Endothelial cell of umbilical vein (primary cell): ENCODE results near the gene HMG20A. TPM values are rescaled to one million over a fixed set of nuclear protein-coding genes. Genes with fewer than 3 reads are reported as not detected.

Source experiments
- BruUV-seq: library from RNA; stranded (reverse); fragments of 400-500 nt; replicated peaks from 2 replicates; lab custom pipeline; 2021; lab: Mats Ljungman, UMichigan
- CTCF ChIA-PET: fragments of 300-600, 350-600 bp; sonication (Branson Sonifier 250); formaldehyde crosslinking; loops from one replicate; lab custom pipeline; 2021; ENCODE audit warnings: antibody characterized with exemption, inconsistent platforms; lab: Charles Lee
- POLR2A ChIA-PET: fragments of 300-600, 350-600 bp; sonication (Branson Sonifier 250); formaldehyde crosslinking; loops from one replicate; lab custom pipeline; 2021; ENCODE audit warnings: antibody characterized with exemption, inconsistent platforms; lab: Charles Lee
- DNase-seq: peaks from one replicate; pipeline ENCODE4 v3.0.0-alpha.2; 2011; ENCODE audit warnings: low read depth, low spot score
- FAIRE-seq: peaks from 2 replicates; lab custom pipeline; 2011; peaks lifted over from hg19 to GRCh38; lab: Jason Lieb, UNC
- H2AFZ ChIP-seq: 2 replicates; pipeline ENCODE4 v1.6.0; 2012; ENCODE audit warnings: low read depth, low read length, control low read depth, inconsistent platforms
- H3K27ac ChIP-seq: 2 replicates; pipeline ENCODE4 v1.5.1; 2011; ENCODE audit warnings: low read depth, mild to moderate bottlenecking, control low read depth, low read length, moderate library complexity; ENCODE audit not compliant: insufficient read depth
- H3K27me3 ChIP-seq, 2 experiments: 2 replicates each; pipeline versions ENCODE4 v1.6.0 to v1.6.1; 2011; ENCODE audit warnings: low read length in 2 of 2, mixed read lengths in 1 of 2; ENCODE audit not compliant: control insufficient read depth in 2 of 2, insufficient read depth in 2 of 2
- H3K36me3 ChIP-seq, 2 experiments: 2 replicates in 1 of 2; 3 replicates in 1 of 2; pipeline ENCODE4 v1.5.1; 2011; ENCODE audit warnings: low read length in 2 of 2, mild to moderate bottlenecking in 1 of 2, moderate library complexity in 1 of 2; ENCODE audit not compliant: control insufficient read depth in 2 of 2, insufficient read depth in 2 of 2; ENCODE audit errors: extremely low read depth in 1 of 2
- H3K4me1 ChIP-seq: 3 replicates; pipeline ENCODE4 v1.5.1; 2011; ENCODE audit warnings: mild to moderate bottlenecking, low read length; ENCODE audit not compliant: control insufficient read depth, insufficient read depth; ENCODE audit errors: extremely low read depth
- H3K4me2 ChIP-seq: 2 replicates; pipeline ENCODE4 v1.6.1; 2011; ENCODE audit warnings: low read length, control low read depth, mixed read lengths; ENCODE audit not compliant: insufficient read depth
- H3K4me3 ChIP-seq, 3 experiments: fragments of 200-600 bp in 1 of 3; sonication (generic), shearing (Covaris generic) in 1 of 3; replicated peaks in 1 of 3; 2 replicates each; pipeline ENCODE4 v1.5.1; 2011 to 2016; ENCODE audit warnings: control low read depth in 3 of 3, low read length in 3 of 3, mild to moderate bottlenecking in 2 of 3, inconsistent platforms in 1 of 3, low read depth in 1 of 3, moderate library complexity in 1 of 3; ENCODE audit not compliant: insufficient read depth in 1 of 3
- H3K79me2 ChIP-seq: 2 replicates; pipeline ENCODE4 v1.6.0; 2012; ENCODE audit warnings: low read length, inconsistent platforms; ENCODE audit not compliant: control insufficient read depth, insufficient read depth
- H3K9ac ChIP-seq: replicated peaks from 2 replicates; pipeline ENCODE3; 2011; ENCODE audit warnings: low read length, control low read depth; ENCODE audit not compliant: insufficient read depth; ENCODE audit errors: extremely low read depth
- H3K9me1 ChIP-seq: replicated peaks from 3 replicates; pipeline ENCODE4 v1.6.0; 2011; ENCODE audit warnings: mild to moderate bottlenecking, low read length; ENCODE audit not compliant: control insufficient read depth, insufficient read depth; ENCODE audit errors: extremely low read depth
- H3K9me3 ChIP-seq: replicated peaks from 2 replicates; pipeline ENCODE4 v1.5.1; 2012; ENCODE audit warnings: low read length, inconsistent platforms; ENCODE audit not compliant: control insufficient read depth, insufficient read depth
- H4K20me1 ChIP-seq: replicated peaks from 2 replicates; pipeline ENCODE3; 2011; ENCODE audit warnings: mild to moderate bottlenecking, low read length; ENCODE audit not compliant: control insufficient read depth, insufficient read depth; ENCODE audit errors: extremely low read depth
- EZH2 ChIP-seq: IDR thresholded peaks from 2 replicates; pipeline ENCODE4 v1.6.1; 2012; ENCODE audit warnings: borderline replicate concordance, low read depth, mild to moderate bottlenecking, moderate library complexity, low read length, inconsistent platforms; ENCODE audit not compliant: severe bottlenecking
- FOS ChIP-seq: IDR thresholded peaks from 2 replicates; pipeline ENCODE4 v1.6.1; 2011; ENCODE audit warnings: mild to moderate bottlenecking, low read length, moderate library complexity, borderline replicate concordance; ENCODE audit not compliant: insufficient read depth
- GATA2 ChIP-seq: IDR thresholded peaks from 2 replicates; pipeline ENCODE4 v1.7.0; 2011; ENCODE audit warnings: low read depth, mild to moderate bottlenecking, moderate library complexity, mixed read lengths, low read length; ENCODE audit not compliant: insufficient read length, insufficient read depth
- JUN ChIP-seq: IDR thresholded peaks from 2 replicates; pipeline ENCODE4 v1.6.1; 2011; ENCODE audit warnings: borderline replicate concordance, low read depth; ENCODE audit not compliant: insufficient read length, insufficient read depth
- MYC ChIP-seq: IDR thresholded peaks from one replicate; pipeline ENCODE4 v1.6.1; 2011; ENCODE audit warnings: mild to moderate bottlenecking, low read depth, low read length
- POLR2A ChIP-seq: IDR thresholded peaks from 2 replicates; pipeline ENCODE4 v1.6.1; 2012; ENCODE audit warnings: low read depth, mild to moderate bottlenecking, control low read depth, low read length
- POLR2AphosphoS5 ChIP-seq: IDR thresholded peaks from 2 replicates; pipeline ENCODE4 v1.6.1; 2012; ENCODE audit warnings: low read depth, mild to moderate bottlenecking, control low read depth, low read length, moderate library complexity; ENCODE audit not compliant: insufficient read depth
- dilution Hi-C: fragments of 300-500 bp; cut with MboI; formaldehyde crosslinking; loops from one replicate; pipeline ENCODE4 v1.15.0; 2019; ENCODE audit warnings: low sequenced_read_pairs; ENCODE audit not compliant: extremely low pct_ligation_motif_present
- intact Hi-C: fragments of 100-400 bp; cut with micrococcal nuclease; formaldehyde crosslinking; loops from one replicate; pipeline ENCODE4 v1.10.0; 2022
- polyA plus RNA-seq, 4 experiments: library from polyadenylated mRNA; depleted of rRNA in 3 of 4; stranded (reverse) in 3 of 4; unstranded in 1 of 4; fragments of >200 nt; gene quantifications; 2 replicates each; pipeline versions ENCODE4 v1.2.1 to v1.2.3, GENCODE V29; 2011 to 2012; ENCODE audit warnings: missing spikeins in 1 of 4
- total RNA-seq: library from RNA; stranded (reverse); gene quantifications from 2 replicates; pipeline ENCODE4 v1.2.3, GENCODE V29; 2021
- TF ChIP-seq, protein P1 (sequence below): IDR thresholded peaks from 2 replicates; pipeline ENCODE4 v1.6.1; 2011; ENCODE audit not compliant: insufficient read depth, insufficient read length
- TF ChIP-seq, protein P2 (sequence below), 2 donors: IDR thresholded peaks; 1 replicate in 1 of 2; 2 replicates in 1 of 2; pipeline ENCODE4 v1.5.1; 2011; ENCODE audit warnings: low read length in 2 of 2, mild to moderate bottlenecking in 2 of 2, moderate library complexity in 2 of 2, control low read depth in 1 of 2, inconsistent platforms in 1 of 2, low read depth in 1 of 2; ENCODE audit not compliant: insufficient read depth in 1 of 2; ENCODE audit errors: extremely low read depth in 1 of 2

HMG20A gene
- total and polyA plus RNA-seq, 2 donors (not counting 3 experiments of a cell fraction or from before 2014, with no cell fraction given), result 35.8 to 44.0 TPM

DNA sequence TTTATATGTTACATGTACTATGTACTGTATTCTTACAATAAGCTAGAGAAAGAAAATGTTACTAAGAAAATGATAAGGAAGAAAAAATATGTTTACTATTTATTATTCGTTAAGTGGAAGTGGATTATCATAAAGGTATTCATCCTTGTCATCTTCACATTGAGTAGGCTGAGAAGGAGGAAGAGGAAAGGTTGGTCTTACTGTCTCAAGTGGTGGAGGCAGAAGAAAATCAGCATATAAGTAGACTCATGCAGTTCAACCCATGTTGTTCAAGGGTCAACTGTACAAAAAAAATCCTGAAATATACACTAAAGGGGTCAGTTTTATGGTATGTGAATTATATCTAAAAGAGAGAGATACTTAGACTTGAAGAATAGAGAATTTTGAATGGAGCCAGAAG is 5.7 kb downstream of the HMG20A start:
- Histone ChIP-seq H3K27ac (no peak overlapping the region), H3K9me3 (no peaks in the 10 kb centered on the region), H3K27me3 (no peaks in the 10 kb centered on the region), H3K36me3 (no peaks in the 10 kb centered on the region), H3K4me1 (peaks cover 9% of the 10 kb centered on the region), H3K4me2 (no peak overlapping the region), H4K20me1 (no peaks in the 10 kb centered on the region), H3K9me1 (no peaks in the 10 kb centered on the region), H3K4me3 (no peak overlapping the region), H2AFZ (no peak overlapping the region), H3K79me2 (peaks cover 56% of the 10 kb centered on the region), H3K9ac (no peak overlapping the region)
- ChIA-PET CTCF (interaction anchor here (0.7 to 1.6 kb wide), 3 partner anchors 11 to 117 kb away, joined by 3 to 6 read pairs (median 4); no protein-coding TSS in a partner anchor), POLR2A (no interaction called here)
- intact Hi-C loops (no loop called here), dilution Hi-C loops (no loop called here)
- TF ChIP-seq JUN, result no peak
- TF ChIP-seq GATA2, result no peak
- no peak for TF ChIP-seq FOS
- TF ChIP-seq, protein P1, sequence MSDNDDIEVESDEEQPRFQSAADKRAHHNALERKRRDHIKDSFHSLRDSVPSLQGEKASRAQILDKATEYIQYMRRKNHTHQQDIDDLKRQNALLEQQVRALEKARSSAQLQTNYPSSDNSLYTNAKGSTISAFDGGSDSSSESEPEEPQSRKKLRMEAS, result no peak
- TF ChIP-seq, protein P2, sequence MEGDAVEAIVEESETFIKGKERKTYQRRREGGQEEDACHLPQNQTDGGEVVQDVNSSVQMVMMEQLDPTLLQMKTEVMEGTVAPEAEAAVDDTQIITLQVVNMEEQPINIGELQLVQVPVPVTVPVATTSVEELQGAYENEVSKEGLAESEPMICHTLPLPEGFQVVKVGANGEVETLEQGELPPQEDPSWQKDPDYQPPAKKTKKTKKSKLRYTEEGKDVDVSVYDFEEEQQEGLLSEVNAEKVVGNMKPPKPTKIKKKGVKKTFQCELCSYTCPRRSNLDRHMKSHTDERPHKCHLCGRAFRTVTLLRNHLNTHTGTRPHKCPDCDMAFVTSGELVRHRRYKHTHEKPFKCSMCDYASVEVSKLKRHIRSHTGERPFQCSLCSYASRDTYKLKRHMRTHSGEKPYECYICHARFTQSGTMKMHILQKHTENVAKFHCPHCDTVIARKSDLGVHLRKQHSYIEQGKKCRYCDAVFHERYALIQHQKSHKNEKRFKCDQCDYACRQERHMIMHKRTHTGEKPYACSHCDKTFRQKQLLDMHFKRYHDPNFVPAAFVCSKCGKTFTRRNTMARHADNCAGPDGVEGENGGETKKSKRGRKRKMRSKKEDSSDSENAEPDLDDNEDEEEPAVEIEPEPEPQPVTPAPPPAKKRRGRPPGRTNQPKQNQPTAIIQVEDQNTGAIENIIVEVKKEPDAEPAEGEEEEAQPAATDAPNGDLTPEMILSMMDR (IDR thresholded peaks at IDR 0.05; ENCODE audit: extremely low read depth in 1 of 2, insufficient read depth in 1 of 2, low read depth in 1 of 2, low read length in 2 of 2), result no peak
- no peak for TF ChIP-seq POLR2AphosphoS5
- no peak for TF ChIP-seq POLR2A
- no peak for TF ChIP-seq MYC
- TF ChIP-seq EZH2, result no peak
- DNase-seq (no peak), FAIRE-seq (no peak)
- BruUV-seq, result no TSS peak
